GM21619 (cell line): ENCODE results near the gene TTC31.

Experiments
- ATAC-seq: cut with Tn5 transposase; IDR thresholded peaks from one replicate; pipeline ENCODE4 v1.9.1; 2021; ENCODE audit not compliant: unreplicated experiment

TTC31 gene

DNA sequence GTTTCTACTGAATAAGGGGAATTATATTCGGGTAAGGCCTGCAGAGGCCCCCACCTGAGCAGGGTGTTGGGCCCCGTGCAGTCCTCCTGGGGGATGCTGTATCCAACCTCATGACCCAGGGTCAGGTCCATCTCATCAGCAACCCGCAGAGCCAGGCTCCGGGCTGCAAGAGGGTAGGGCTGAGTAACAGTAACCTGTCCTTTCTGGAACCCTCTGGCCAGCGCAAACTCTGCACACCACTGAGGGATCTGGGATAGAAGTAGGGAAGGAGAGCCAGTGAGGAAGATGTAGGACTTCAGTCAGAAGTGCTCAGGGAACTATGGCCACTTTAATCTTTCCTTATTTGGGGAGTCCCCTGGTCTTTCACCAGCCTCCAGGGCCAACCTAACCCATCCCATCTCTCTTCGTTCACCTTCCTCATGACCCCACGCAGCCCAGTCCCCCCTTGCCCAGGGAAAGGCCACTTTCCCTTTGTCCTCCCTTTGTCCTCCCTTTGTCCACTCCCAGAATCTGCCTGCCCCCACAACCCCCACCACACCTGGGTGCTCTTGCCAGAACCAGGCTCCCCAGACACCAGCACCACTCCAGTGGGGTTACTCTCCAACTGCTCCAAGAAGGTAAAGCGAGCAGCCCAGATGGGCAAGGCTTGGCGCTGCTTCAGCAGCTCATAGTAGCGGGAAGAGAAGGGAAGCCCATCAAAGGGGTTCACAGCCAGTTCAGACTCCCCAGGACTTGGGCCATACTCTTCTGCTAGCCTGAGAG lies 42.3 kb downstream of the TTC31 start:
- no peak for ATAC-seq

DNA sequence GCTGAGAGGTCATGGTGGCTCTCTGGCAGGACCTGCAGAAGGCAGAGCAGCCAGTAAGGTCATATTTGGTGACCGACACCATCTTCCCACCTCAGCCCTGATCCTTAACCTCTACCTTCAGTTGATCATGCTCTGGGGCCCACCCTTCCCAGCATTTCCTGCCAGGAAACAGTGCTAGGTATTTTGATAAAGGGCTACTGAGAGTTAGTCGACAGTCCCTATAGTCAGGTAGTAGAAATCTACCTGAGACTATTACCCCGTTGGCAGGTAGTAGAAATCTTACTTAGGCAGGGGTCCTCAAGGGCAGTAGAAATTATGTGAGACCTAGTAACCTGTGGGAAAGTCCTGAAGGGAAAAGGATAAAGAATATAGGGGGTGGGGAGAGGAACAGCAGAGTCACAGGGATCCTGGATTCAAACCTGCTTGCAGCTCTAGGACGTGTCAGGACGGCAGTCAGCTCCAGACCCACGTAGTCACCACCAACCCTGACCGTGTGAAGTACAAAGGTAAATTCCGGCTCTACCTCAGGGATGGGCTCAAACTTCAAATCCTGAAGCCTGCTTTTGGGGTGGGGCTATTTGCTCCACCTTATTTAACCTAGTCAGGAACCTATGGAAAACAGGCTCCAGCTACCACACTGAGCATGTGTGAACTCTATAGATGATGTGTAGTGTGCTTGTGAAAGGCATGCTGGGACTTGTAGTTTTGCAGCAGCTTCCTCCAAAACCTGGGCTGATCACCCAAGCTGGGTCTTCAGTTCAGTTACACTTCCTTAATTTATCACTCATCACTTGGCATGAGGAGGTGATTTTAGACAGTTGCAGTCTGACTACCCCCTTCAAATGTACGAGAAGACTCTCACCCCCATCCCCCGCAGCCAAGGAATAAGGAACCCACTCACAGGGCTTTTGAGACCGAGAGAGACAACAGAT lies 43.1 kb downstream of the TTC31 start, which contains the start of gene DQX1:
Gene DQX1 (minus strand): TSS at position 515 of the 932 bp plus-strand sequence. CDS start 502 bp downstream, at position 13.
- ATAC-seq: no peak

DNA sequence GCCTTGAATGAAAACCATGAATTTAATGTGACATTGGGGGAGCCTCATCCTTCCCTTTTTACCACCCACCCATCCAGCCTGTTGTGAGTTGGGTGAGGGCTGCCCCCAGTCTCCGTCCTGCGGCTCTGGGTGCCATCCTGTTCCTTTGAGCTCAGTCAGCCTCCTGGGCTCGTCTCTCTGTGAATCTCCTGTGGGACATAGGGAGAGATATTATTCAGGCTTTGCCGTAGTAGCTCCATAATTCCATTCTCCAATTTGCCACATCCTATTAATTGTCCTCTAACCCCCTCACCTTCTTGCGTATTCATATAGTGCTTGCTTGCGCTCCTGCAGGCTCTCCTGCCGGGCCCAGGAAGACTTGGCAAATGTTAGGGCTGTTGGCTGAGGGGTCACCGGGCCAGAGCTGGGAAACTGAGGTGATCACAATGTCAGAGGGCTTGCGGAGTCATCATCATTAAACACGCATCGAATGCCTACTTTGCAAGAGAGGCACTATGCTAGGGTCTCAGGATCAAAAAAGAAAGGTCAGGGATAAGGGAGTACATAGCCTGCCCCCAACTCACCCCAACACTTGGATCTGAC lies 43.9 kb downstream of the TTC31 start:
- no peak for ATAC-seq

GRCh38 chr2:74527741-74528140 lies 44.9 kb downstream of the TTC31 start:
- ATAC-seq: no peak

- peak; percentile 2 for ATAC-seq
These were observed 45.9 kb downstream of the TTC31 start for GRCh38 chr2:74528600-74529356.

- peak; percentile 73 for ATAC-seq
These were observed 46.7 kb downstream of the TTC31 start, which contains the start of the genes AUP1 and HTRA2 for GRCh38 chr2:74529357-74530238. AUP1 (minus strand) TSS chr2:74529706; CDS start chr2:74529629, 77 bp downstream. HTRA2 (plus strand) TSS chr2:74529933; CDS start chr2:74530007, 74 bp downstream.

GRCh38 chr2:74530239-74531187 lies 47.6 kb downstream of the TTC31 start:
- peak; percentile 37 for ATAC-seq

DNA sequence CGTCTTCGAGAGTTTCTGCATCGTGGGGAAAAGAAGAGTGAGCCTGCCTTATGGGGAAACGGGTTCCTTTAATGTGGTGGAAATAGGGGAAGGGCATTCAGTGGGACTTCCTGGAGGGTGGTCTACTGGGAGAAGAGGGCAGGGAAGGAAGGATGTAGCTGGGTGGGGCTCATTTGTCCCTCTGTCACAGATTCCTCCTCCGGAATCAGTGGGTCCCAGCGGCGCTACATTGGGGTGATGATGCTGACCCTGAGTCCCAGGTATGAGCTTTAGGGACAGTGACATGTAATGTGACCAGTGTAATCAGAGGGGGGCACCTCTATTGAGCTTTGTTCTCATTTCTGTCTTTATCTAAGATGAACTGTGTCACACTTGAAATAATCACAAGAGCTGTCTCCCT lies 48.8 kb downstream of the TTC31 start:
- ATAC-seq: no peak

GRCh38 chr2:74532222-74532621 lies 49.3 kb downstream of the TTC31 start:
- no peak for ATAC-seq

GRCh38 chr2:74533464-74533863 lies 50.6 kb downstream of the TTC31 start:
- ATAC-seq: no peak

DNA sequence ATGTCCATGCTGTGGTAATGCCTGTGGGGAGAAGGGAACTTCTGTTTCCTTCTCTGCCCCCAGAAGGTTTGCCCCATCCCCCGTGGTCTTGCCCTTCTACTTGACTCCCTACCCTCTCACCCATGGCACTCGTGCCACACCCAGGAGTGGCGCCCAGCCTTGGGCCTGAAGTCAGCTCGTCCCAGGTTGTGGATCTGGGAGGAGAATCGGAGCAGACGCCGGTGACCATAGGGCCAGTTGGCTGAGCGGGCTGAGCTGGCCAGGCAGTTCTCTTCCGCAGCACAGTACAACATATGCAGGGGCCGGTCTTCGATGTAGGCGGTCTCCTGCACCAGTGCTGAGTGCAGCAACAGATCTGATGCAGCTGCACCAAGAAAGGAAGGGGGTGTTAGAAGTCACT lies 51.5 kb downstream of the TTC31 start:
- no peak for ATAC-seq

- no peak for ATAC-seq
These were observed 52.6 kb downstream of the TTC31 start for GRCh38 chr2:74535440-74535965.

GRCh38 chr2:74536166-74536950 lies 53.5 kb downstream of the TTC31 start:
- ATAC-seq: no peak

- no peak for ATAC-seq
These were observed 54.3 kb downstream of the TTC31 start for GRCh38 chr2:74537140-74537539.

DNA sequence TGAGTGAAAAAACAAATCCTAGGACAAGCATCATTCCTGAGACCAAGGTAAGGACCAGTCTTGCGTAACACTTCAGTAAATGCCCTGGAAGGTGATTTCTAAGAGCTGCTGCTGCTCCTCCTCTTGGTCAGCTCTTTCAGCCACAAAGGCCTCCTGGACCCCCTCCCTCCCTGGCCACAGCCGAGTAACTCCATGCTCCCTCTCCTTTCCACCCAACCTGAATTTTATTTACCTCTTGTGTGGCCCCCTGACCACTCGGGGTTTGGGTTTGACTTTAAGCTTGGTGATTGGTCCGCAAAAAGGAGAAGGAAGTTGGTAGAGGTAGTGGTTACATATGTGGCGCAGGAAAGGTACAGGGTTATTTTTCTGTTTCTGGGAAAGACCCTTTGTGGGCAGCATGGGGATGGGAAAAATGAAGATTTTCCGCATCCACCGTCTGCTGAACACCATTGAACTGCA lies 56.0 kb downstream of the TTC31 start:
- no peak for ATAC-seq

- ATAC-seq: no peak
These were observed 57.4 kb downstream of the TTC31 start for GRCh38 chr2:74540291-74540690.

- no peak for ATAC-seq
These were observed 60.1 kb downstream of the TTC31 start for GRCh38 chr2:74542978-74543377.
